ENCODE data around the gene RNF5. TPM values are rescaled to one million over a fixed set of nuclear protein-coding genes. Genes with fewer than 3 reads are reported as not detected.

The RNF5 gene
- total and polyA plus RNA-seq, 9 of the 15 experiments (the other 6 are each of a cell fraction or from before 2014, with no cell fraction given) = 62.2 to 245 (median 129) TPM

DNA sequence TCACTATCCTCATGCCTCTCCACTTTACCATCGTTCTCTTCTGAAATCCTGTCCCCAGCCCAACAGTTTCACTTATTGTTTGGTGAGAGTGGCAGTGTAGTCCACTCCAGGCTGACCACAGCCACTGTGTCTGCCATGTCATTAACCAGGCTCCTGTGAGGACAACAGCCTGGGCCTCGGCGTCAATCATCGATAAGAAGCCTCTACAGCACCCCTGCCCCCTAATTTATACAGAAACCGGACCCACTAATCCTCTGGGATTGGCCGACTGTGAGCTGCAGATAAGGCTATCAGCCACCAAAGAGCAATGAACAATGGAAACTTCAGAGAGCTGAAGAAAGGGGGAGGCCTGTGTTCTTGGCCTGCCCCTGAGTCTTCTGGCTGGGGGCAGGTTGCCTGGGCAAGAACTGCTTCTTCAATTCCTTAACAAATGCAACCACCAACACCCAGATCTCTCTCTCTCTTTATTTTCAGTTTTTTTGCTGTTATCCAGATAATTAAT, 10.4 kb upstream of the RNF5 start (continued):
- TF ChIP-seq, protein P1, sequence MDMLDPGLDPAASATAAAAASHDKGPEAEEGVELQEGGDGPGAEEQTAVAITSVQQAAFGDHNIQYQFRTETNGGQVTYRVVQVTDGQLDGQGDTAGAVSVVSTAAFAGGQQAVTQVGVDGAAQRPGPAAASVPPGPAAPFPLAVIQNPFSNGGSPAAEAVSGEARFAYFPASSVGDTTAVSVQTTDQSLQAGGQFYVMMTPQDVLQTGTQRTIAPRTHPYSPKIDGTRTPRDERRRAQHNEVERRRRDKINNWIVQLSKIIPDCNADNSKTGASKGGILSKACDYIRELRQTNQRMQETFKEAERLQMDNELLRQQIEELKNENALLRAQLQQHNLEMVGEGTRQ (CRISPR knock-in tag; IDR thresholded peaks at IDR 0.05) = no peak
- TF ChIP-seq ZNF57 (CRISPR knock-in tag; IDR thresholded peaks at IDR 0.05) = no peak
- no peak for TF ChIP-seq SRSF3 (IDR thresholded peaks at IDR 0.05; ENCODE audit: insufficient read depth, low read length)
- TF ChIP-seq TOE1 (IDR thresholded peaks at IDR 0.05; ENCODE audit: borderline replicate concordance) = 0 out of 2 replicates have a peak, but pooled peaks have one; percentile 15
- TF ChIP-seq TOE1 (CRISPR knock-in tag; IDR thresholded peaks at IDR 0.05; ENCODE audit: borderline replicate concordance, low read depth) = no peak
- TF ChIP-seq ETS2 (tag; IDR thresholded peaks at IDR 0.05; ENCODE audit: borderline replicate concordance, poor library complexity, severe bottlenecking) = no peak
- TF ChIP-seq SMAD3 (CRISPR knock-in tag; conservative IDR thresholded peaks at IDR 0.05) = peak; percentile 92
- TF ChIP-seq BMI1 (IDR thresholded peaks at IDR 0.05; ENCODE audit: low read length) = no peak
- peak; percentile 76 to 95; a peak in 3 of 4 replicates for TF ChIP-seq RCOR1 (IDR thresholded peaks at IDR 0.05; ENCODE audit: borderline replicate concordance in 1 of 2, low read depth in 2 of 2, low read length in 2 of 2)
- TF ChIP-seq, protein P2, sequence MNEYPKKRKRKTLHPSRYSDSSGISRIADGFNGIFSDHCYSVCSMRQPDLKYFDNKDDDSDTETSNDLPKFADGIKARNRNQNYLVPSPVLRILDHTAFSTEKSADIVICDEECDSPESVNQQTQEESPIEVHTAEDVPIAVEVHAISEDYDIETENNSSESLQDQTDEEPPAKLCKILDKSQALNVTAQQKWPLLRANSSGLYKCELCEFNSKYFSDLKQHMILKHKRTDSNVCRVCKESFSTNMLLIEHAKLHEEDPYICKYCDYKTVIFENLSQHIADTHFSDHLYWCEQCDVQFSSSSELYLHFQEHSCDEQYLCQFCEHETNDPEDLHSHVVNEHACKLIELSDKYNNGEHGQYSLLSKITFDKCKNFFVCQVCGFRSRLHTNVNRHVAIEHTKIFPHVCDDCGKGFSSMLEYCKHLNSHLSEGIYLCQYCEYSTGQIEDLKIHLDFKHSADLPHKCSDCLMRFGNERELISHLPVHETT (CRISPR knock-in tag; conservative IDR thresholded peaks at IDR 0.05 in 1 of 2, IDR thresholded peaks at IDR 0.05 in 1 of 2) = peak in 1 of 2 experiments; percentile 85; a peak in 2 of 4 replicates
- no peak for TF ChIP-seq NR2F6 (CRISPR knock-in tag; IDR thresholded peaks at IDR 0.05)
- TF ChIP-seq, protein P3, sequence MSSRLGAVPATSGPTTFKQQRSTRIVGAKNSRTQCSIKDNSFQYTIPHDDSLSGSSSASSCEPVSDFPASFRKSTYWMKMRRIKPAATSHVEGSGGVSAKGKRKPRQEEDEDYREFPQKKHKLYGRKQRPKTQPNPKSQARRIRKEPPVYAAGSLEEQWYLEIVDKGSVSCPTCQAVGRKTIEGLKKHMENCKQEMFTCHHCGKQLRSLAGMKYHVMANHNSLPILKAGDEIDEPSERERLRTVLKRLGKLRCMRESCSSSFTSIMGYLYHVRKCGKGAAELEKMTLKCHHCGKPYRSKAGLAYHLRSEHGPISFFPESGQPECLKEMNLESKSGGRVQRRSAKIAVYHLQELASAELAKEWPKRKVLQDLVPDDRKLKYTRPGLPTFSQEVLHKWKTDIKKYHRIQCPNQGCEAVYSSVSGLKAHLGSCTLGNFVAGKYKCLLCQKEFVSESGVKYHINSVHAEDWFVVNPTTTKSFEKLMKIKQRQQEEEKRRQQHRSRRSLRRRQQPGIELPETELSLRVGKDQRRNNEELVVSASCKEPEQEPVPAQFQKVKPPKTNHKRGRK (tag; IDR thresholded peaks at IDR 0.05) = no peak
- TF ChIP-seq, protein P4, sequence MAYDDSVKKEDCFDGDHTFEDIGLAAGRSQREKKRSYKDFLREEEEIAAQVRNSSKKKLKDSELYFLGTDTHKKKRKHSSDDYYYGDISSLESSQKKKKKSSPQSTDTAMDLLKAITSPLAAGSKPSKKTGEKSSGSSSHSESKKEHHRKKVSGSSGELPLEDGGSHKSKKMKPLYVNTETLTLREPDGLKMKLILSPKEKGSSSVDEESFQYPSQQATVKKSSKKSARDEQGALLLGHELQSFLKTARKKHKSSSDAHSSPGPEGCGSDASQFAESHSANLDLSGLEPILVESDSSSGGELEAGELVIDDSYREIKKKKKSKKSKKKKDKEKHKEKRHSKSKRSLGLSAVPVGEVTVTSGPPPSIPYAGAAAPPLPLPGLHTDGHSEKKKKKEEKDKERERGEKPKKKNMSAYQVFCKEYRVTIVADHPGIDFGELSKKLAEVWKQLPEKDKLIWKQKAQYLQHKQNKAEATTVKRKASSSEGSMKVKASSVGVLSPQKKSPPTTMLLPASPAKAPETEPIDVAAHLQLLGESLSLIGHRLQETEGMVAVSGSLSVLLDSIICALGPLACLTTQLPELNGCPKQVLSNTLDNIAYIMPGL (CRISPR knock-in tag; IDR thresholded peaks at IDR 0.05) = no peak
- TF ChIP-seq, protein P5, sequence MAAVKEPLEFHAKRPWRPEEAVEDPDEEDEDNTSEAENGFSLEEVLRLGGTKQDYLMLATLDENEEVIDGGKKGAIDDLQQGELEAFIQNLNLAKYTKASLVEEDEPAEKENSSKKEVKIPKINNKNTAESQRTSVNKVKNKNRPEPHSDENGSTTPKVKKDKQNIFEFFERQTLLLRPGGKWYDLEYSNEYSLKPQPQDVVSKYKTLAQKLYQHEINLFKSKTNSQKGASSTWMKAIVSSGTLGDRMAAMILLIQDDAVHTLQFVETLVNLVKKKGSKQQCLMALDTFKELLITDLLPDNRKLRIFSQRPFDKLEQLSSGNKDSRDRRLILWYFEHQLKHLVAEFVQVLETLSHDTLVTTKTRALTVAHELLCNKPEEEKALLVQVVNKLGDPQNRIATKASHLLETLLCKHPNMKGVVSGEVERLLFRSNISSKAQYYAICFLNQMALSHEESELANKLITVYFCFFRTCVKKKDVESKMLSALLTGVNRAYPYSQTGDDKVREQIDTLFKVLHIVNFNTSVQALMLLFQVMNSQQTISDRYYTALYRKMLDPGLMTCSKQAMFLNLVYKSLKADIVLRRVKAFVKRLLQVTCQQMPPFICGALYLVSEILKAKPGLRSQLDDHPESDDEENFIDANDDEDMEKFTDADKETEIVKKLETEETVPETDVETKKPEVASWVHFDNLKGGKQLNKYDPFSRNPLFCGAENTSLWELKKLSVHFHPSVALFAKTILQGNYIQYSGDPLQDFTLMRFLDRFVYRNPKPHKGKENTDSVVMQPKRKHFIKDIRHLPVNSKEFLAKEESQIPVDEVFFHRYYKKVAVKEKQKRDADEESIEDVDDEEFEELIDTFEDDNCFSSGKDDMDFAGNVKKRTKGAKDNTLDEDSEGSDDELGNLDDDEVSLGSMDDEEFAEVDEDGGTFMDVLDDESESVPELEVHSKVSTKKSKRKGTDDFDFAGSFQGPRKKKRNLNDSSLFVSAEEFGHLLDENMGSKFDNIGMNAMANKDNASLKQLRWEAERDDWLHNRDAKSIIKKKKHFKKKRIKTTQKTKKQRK (IDR thresholded peaks at IDR 0.05; ENCODE audit: borderline replicate concordance, low read depth, low read length) = no peak
- no peak for TF ChIP-seq NCOA6 (IDR thresholded peaks at IDR 0.05)
- peak; percentile 97 for TF ChIP-seq LEF1 (IDR thresholded peaks at IDR 0.05)
- TF ChIP-seq MTF1 (CRISPR knock-in tag; IDR thresholded peaks at IDR 0.05; ENCODE audit: borderline replicate concordance) = no peak
- peak; percentile 68 for TF ChIP-seq NEUROD1 (IDR thresholded peaks at IDR 0.05; ENCODE audit: borderline replicate concordance, low read depth, low read length, partially characterized antibody)

Measured in K562 (cell line).